HG03045 (cell line): ENCODE results near the gene CIDEB.

ENCODE experiments used
- ATAC-seq: cut with Tn5 transposase; IDR thresholded peaks from one replicate; pipeline ENCODE4 v1.9.1; 2021; ENCODE audit warnings: mild to moderate bottlenecking, moderate library complexity; ENCODE audit not compliant: unreplicated experiment

The CIDEB gene

DNA sequence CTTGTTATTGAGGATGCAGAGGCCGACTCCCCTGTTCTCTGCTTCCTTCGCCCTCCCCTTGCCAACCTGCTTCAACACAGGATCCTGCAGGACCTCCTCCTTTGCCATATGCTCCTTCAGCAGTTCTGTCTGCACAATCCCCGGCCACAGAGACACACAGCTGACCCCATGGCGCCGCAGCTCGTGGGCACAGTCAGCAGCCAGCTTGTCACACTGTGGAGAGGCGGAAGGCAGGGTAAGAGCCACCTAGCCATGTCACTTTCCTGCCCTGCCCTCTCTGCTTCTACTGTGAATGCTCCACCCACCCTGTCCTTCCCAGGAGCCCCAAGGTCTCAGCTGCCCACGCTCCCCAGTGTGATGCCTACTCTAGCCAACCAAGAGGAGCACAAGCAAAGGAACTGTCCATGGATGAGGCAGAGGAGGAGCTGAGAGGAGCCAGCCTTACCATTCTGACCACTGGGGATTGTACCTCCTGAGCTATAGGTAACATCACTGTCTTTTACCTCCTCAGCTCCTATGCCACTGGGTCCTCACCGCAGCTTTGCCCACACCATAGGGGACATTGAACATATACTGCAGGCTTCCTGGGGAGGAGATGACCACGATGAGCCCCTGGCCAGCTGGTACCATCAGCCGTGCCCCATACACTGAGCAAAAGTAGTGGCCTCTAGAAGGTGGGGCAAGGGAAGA lies 15.5 kb downstream of the CIDEB start:
- ATAC-seq, result no peak

GRCh38 chr14:24291446-24292117 lies 16.2 kb downstream of the CIDEB start:
- no peak for ATAC-seq

- no peak for ATAC-seq
Observed at GRCh38 chr14:24290746-24291145, 17.0 kb downstream of the CIDEB start.

DNA sequence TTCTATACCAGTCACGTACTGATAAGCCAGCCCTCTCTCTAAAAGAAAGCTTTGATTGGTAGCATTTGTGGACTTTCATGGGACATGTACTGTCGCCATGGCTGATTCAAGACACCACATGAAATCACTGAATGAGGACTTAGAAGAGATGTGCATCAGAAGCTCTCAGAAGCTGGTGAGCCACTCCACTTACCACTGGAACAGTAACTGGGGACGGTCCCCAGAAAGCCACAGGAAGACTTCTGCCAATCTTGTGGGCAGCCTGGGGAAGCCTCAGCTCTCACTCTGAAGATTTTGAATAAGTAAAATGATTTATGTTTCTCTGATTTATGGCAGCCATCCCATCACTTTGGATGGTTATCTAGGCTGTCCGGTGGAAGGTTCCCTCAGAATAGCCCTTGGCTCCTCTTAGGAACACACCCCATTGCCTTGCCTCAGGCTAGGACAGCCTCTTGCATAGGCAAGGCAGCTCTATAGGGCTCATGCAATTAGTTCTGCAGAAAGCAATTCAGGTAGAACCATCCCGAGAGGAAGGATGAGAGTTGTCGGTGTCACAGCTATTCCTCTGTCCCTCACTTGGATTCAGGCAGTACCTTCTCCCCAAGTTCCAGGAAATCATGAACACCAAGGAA lies 18.0 kb downstream of the CIDEB start:
- no peak for ATAC-seq

DNA sequence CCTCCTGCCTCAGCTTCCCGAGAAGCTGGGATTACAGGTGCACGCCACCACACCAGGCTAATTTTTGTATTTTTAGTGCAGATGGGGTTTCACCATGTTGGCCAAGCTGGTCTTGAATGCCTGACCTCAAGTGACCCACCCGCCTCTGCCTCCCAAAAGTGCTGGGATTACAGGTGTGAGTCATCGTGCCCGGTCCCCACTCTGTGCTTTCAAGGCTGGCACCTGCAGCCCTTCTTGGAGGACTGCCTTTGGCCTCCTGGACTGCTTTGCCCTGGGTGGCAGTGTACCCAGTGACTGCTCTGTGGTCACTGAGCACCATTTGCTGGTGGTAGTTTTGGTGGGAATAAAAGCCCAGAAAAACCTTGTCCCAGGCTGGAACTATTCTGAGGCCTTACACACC lies 20.8 kb downstream of the CIDEB start:
- no peak for ATAC-seq

DNA sequence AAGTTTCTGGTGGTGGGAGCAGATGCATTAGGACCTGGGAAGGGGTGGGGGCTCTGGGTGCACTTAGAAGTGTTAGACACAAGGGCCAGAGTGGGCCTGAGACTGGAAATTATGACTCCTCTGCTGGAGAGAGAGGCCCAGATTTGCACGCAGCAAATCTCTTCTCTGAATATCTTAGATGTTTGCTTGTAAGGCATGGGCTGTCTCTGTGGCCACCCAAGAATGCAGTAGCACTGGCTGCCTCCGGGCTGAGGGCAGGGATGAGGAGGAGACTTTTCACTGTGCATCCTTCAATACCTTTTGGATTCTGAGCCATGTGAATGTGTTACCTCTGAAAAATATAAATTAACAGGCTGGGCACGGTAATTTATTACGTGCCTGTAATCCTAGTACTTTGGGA lies 22.4 kb downstream of the CIDEB start:
- ATAC-seq, result no peak

DNA sequence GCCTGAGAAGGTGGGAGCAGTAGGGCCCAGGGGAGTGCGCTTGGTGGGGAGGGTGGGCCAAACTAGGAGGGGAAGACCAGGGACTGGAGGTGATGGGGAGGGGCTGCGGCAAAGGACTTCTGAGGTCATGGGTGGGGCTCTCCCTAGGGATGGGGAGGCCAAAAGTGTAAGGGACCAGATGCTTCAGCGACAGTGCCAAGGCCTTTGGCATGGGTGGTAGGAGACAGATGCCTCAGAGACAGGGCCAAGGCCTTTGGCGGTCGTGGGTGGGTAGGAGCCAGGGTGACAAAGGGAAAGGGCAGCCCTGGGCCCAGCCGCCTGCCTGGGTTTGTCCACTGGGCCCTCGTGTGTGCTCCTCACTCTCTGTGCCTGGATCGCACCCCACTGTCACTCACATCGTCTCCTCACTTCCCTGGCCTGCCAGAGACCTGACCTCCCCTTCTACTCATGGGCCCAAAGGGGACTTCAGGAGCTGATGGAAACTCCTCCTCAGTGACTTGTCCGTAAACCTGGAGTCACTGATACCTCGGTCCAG lies 23.2 kb downstream of the CIDEB start:
- ATAC-seq, result no peak

DNA sequence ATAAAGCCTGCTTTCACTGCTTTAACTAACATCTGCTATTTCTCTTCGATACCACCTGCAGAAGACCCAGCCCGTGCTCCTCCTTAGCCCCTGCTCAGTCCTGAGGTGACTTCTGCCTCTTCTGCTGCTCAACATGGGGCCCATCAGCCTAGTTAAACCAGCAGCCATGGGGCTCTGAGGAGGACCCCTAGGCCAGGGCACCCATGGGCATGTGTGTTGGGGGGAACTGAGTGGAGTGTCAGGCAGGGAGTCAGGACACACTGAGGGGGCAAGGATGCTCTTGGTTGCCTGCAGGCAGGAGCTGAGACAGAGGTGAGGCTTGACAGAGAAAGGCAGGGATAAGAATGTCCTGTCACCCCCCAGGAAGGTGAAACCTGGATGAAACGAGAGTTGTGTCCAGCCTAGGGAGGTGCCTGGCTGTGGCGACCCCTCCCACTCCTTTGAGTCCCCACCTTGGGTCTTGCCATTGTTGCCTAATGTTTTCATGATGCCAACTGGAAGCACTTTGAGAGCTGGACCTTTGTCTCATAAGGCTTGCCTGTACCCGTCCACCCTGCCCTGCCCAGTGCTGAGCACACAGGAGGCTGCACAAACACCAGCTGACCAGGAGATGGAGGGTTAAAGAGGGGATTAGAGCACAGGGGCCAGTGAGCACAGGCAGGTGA lies 23.8 kb downstream of the CIDEB start:
- ATAC-seq, result no peak

DNA sequence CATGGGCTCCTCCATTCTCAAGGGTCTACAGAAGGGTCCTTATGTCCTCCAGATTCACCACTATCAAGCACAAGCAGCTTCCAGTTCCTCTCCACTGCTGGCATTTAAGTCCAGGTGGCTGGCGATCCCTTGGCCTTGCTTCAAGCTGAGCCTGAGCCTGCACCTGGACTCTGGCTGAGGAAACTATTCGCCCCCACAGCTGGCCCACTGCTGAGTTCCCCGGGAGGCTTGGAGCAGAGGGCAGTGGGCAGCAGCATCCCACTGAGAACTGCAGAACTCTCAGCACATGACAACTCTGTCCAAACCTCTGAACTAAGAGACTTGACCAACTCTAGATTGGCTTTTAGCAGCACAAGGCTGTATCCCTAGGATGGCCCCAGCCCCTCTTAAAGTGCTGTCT lies 25.0 kb downstream of the CIDEB start:
- no peak for ATAC-seq

DNA sequence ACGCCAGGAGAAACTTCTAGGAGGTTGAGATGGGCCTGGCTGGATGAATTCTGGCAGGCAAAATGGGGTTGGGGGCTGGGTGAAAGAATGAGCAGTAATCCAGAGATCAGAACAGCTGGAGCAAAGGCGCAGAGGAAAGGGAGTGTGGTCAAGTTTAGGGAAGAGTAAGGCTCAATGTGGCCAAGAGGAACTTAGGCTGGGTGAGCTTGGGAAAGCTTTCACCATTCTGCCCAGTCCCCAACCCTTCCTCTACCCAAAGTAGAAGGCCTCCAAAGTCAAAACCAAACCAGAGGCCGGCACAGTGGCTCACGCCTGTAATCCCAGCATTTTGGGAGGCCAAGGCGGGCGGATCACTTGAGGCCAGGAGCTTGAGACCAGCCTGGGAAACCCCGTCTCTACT lies 26.1 kb downstream of the CIDEB start:
- no peak for ATAC-seq

- ATAC-seq, result no peak
Observed at GRCh38 chr14:24280797-24281460, 26.8 kb downstream of the CIDEB start.

GRCh38 chr14:24279301-24280186 lies 28.2 kb downstream of the CIDEB start:
- peak; percentile 41 for ATAC-seq

- no peak for ATAC-seq
Observed at GRCh38 chr14:24278424-24278823, 29.4 kb downstream of the CIDEB start.

DNA sequence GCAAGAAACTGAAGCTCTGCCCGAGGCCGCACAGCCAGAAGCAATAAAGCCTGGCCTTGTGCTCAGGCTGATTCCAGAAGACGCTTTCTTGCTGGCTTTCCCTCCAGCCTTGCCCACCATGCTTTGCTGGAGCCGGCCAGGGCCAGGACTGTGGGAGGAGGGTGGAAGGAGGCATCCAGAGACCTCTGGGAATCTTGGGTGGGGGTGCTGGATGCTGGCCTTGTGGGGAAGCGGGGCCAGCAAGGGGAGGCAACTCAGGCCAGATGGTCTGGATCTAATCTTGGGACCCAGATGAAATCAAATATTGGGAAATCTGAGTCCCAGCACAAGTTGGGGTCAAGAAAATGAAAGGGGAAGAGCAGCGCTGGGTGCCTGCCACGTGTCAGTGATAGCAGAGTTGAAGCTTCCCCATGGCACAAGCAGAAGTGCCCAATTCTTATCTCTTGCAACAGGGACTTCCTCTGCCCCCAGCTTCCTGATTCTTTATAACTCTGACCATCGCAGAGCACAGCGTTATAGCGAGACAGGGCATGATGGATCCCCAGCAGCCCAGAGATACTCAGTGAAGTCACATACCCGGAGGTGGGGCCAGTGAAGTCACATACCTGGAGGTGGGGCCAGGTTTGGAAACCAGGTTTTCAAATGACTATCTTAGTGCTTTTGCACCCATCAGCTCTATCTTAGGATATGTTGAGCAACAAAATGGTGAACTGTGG lies 30.0 kb downstream of the CIDEB start:
- no peak for ATAC-seq

GRCh38 chr14:24277071-24277470 lies 30.7 kb downstream of the CIDEB start:
- ATAC-seq, result no peak

GRCh38 chr14:24274101-24274543 lies 33.7 kb downstream of the CIDEB start:
- peak; percentile 30 for ATAC-seq

- no peak for ATAC-seq
Observed at GRCh38 chr14:24273422-24273998, 34.3 kb downstream of the CIDEB start.

GRCh38 chr14:24272467-24272866 lies 35.3 kb downstream of the CIDEB start:
- no peak for ATAC-seq

- ATAC-seq, result no peak
Observed at GRCh38 chr14:24271834-24272263, 35.9 kb downstream of the CIDEB start.
